Activated gamma-delta T cell (primary cell): ENCODE results near the gene CADM2.
A peak's percentile ranks its signal among the peaks of the same experiment; 100 is the strongest.
"Not testable (repeated sequence)": the region's sequence is repeated elsewhere in the genome, so short reads cannot be mapped to it uniquely, and the experiment has no call there.

Source experiments
- DNase-seq: peaks from one replicate; lab custom pipeline; 2025; lab: John Stamatoyannopoulos, UW
- total RNA-seq, 2 donors: gene quantifications; one replicate each; lab custom pipeline; 2026; lab: John Stamatoyannopoulos, UW

Gene CADM2
- 0.13 to 0.51 reads per million in 2 donors for total RNA-seq

DNA sequence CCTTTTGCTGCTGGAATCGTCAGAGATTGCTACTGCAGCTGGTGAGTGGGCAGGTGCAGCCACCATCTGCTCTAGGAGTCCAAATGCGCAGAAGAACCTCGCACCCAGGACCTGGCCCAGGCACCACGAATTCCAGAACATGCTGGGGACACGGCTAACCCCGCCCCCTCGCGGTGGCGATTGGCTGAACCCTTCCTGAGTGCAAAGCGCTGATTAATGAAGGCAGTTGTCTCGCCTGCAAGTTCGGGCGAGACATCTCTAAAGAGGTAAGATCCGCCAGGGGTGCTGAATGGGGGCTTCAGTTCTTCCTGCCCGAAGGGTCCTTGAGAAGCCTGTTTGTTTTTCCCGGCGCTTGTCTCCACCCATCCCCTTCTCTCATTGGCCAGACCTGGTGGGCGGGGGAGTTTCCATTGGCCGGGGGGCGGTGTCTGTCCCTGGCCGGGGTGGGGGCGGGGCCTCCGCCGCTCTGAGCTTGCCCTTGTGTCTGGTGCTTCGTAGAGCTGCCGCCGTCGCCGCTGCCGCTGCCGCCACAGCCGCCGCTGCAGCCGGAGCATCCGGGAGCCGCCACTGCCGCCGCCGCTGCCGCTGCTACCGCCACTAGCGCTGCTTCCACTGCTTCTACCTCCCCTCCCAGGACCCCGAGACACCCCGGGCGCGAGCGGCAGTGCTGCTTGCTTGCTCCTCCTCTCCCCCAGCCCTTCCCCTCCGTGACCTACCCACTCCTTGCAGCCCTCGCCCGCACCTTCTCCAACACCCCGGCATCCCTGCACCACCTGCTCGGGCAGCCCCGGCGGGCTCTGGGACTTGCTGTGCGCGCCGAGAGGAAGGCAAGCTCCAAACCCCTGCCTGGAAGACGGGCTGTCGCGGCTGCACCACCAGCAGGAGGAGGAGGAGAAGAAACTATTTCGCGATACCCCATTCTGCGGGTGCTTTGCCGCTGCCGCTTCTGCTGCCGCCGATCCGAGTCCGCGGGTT, at the start of gene CADM2:
TSS of gene CADM2 (plus strand) at position 495 of the 975 bp plus-strand sequence.
- DNase-seq, result peak; percentile 17

GRCh38 chr3:84918592-84918991, 40.2 kb upstream of the CADM2 start:
- not testable (repeated sequence) for DNase-seq

GRCh38 chr3:84922682-84923081, 36.1 kb upstream of the CADM2 start:
- no peak for DNase-seq

DNA sequence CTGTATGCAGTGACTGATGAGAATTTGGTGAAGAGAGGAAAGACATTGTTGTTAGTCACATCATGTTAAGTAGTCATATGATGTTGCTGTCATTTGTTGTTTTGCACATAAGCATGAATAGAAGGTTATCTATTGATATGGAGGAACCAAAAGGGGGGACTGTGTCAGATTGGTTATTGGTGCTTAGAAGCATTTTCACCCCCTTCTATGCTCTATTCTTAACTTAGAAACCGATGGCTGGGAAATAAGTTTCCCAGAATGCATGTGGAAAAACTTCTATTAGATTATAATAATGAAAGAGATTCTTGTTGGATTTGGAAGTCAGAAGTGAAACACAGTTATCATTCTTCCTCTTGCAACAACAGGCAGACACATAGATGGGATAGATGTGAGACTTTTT, 33.2 kb upstream of the CADM2 start:
- no peak for DNase-seq

GRCh38 chr3:84943379-84943778, 15.4 kb upstream of the CADM2 start:
- DNase-seq, result no peak

- DNase-seq, result no peak
Measured at GRCh38 chr3:84946240-84946639, 12.5 kb upstream of the CADM2 start.

- DNase-seq, result no peak
Measured at GRCh38 chr3:84959470-84960271, 882 bp downstream of the CADM2 start.

DNA sequence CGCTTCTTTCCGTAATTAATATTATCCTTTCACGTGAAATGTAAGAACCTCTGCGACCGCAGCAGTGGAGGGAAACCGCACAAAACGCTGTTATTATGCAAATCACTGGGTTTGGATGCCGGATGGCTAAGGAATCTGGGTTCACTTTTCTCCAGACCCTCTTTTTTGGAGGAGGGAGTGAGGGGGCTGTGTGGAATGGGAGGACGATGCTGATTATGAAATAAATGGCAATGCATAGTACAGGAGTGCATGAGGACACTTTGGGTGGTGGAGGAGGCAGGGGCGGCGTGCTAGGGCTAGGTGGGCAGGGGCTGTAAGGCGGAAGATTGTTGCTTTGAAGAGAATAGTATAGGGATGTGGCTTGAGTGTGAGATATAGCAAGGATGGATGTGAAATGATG, 1.8 kb downstream of the CADM2 start:
- DNase-seq, result no peak

GRCh38 chr3:84961011-84961410, 2.2 kb downstream of the CADM2 start:
- DNase-seq, result no peak

DNA sequence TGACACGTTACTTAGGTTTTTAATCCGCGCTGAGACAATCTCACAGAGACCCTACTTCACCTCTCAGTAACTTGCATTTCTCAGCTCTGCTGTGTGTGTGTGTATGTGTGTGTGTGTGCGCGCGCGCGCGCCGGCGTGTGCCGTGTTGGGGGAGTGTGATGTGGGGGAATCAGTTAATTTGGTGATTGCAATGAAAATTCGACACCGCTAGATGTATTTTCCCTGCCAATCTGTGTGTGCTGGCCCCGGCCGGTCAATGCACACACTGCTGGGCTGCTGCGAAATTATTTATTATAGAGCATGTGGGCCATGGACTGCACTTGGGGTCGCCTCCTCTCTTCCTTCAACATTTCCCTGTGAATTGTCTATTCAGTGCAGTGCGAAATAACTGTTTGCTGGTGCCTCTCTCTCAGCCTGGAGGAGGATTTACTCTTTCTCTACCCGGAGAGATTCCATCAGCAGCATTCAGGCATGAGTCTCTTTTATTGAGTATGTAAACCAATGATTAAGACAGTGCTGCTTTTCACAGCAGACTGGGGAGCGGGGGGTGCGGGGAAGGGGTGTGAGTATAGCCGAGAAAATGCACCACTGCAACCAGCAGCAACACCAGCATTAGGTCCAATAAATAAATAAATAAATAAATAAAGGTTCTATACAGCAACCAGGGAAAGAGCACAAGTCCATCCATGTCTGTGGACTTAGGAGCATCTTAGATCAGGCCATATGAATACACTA, 2.9 kb downstream of the CADM2 start:
- DNase-seq, result no peak

DNA sequence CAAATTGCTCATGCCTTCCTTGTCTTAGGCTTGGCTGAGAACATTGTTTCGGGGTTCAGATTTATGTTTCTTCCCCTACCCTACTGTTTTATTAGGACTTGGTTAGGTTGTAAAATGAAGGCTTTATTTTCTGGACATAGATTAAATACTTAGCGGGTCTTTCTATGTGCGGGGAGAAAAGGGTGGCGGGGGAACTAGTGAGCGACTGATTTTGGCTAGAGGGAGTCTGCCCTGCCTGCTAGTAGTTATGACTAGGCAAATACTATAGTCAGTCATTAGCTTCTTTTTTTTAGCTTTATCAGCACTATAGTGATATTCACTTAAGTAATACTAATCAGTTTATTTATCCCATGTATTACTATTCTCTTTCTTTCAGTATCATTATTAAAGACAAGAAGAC, 3.6 kb downstream of the CADM2 start:
- DNase-seq, result no peak

GRCh38 chr3:84963137-84963536, 4.3 kb downstream of the CADM2 start:
- no peak for DNase-seq

GRCh38 chr3:84965141-84965540, 6.4 kb downstream of the CADM2 start:
- DNase-seq, result no peak

- no peak for DNase-seq
Measured at GRCh38 chr3:84967767-84968581, 9.2 kb downstream of the CADM2 start.

DNA sequence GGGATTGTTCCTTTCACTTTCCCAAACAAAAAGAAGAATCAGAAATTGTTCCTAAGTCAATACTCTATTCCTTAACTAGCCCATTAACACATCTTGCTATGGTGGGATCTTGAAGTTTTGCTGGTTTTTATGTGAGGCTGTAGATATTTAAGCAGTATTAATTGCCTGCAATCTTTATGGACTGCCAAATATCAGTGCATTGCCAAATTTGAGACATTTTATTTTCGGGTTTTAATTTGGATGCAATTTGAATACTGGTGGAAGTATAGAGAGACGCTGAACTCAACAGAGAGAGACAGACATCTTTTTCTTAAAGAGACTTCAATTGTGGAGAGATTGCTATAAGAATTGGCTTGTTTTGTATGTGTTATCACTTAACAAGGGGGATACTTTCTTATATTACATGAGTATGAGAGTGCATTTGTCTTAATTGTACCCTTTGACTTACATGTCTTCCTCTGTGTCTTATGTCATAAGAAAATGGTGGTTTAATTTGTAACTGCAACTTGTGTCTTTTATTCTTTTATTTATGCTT, 10.0 kb downstream of the CADM2 start:
- no peak for DNase-seq

DNA sequence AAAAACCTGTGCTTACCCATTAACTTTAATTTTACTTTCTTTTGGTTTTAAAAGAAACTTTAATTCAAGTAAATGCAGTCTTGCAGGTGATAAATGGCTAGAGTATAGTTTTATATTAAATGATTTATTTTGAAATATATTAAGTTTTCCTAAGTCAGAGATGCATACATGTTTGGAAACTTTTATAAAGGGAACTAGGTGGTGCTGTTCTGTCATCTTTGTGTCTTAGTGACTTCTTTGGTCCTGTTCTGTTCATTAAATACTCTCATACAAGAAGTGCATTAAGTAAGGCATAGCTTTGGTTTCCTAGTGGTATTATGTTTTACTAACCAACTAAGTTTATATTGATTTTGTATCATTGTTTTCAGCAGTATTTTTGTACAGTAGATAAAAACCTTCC, 15.6 kb downstream of the CADM2 start:
- DNase-seq, result no peak

- DNase-seq, result no peak
Measured at GRCh38 chr3:84977021-84977420, 18.2 kb downstream of the CADM2 start.

GRCh38 chr3:84978843-84979242, 20.1 kb downstream of the CADM2 start:
- no peak for DNase-seq

DNA sequence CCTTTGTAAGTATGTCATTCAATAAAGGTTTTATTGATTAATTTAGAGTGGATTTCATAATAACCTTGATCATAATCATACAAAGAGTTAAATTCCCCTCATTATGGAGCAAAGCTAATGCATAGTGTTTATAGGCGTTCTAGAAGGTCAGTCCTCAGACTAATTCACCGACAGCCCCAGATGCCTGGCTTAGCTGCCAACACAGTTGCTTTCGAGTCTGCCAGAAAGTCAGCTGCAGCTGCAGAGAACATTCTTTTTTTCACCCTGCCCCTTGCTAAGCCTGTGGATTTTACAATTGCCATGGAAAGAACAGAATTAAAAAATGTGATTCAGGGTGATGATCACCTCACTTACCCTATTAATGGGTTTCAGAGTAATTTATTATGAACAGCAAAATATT, 21.2 kb downstream of the CADM2 start:
- no peak for DNase-seq

GRCh38 chr3:84980456-84980855, 21.7 kb downstream of the CADM2 start:
- DNase-seq, result no peak

- DNase-seq, result no peak
Measured at GRCh38 chr3:84983490-84983889, 24.7 kb downstream of the CADM2 start.
